EL (cell line): Measurements from ENCODE around the gene NES.

ENCODE experiments used
- DNase-seq: peaks from one replicate; pipeline ENCODE4 v3.0.0-alpha.2; 2016

Gene NES

DNA sequence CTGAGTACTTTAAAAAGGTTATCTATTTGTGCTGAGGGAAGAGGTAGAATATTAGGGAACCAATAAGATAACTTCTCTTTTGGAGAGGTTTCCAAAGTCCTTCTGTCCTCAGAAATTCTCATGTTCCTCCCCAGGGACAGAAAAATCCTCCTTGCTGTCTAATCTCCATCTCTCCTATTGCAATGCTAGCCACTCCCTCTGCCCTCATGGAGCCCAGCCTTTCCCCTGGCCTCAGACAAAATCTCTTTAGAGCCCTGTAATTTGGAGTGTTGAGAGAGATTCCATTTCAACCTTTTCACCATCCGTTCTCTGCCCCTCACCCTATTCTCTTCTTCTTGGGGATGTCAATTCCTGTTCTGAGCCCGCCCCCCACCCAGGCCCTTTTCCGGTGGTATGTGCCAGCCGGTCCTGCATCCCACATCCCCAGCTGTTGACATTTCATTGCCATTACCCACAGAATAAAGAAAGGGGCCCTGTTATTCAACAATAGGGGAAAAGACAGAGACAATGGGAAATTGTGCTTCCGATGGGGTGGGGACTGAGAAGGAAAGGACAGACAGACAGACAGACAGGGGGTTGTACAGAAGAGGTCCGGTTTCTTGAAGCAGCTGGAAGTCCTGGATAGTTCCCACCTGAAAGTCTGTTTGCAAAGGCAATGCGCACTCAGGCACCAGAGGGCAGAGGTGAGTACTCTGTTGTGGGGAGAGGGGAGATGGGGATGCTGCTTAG is 58.2 kb downstream of the NES start, which contains the start of gene HAPLN2:
Gene HAPLN2, plus strand, starts transcription at position 563 of the 729 bp plus-strand sequence. CDS start 4,076 bp downstream, outside the sequence.
- no peak for DNase-seq
